Measurements from ENCODE around the gene NKD1.

GRCh38 chr16:50594308-50595260 is 46.4 kb downstream of the NKD1 start:
- TF ChIP-seq FOXM1 (IDR thresholded peaks at IDR 0.05; ENCODE audit: borderline replicate concordance) (no peak), PKNOX1 (IDR thresholded peaks at IDR 0.05) (no peak)
